DOHH2 (cell line): ENCODE data around the gene LRSAM1.

Source experiments
- H3F3A ChIP-seq: fragments of 200-600 bp; sonication (generic), shearing (Covaris generic); 2 replicates; pipeline ENCODE4 v1.6.0; 2016; ENCODE audit warnings: antibody characterized with exemption, mild to moderate bottlenecking; ENCODE audit not compliant: control insufficient read depth, insufficient read depth
- H3K27ac ChIP-seq: fragments of 200-600 bp; sonication (generic); 2 replicates; pipeline ENCODE4 v1.5.1; 2014; ENCODE audit warnings: low read depth, mild to moderate bottlenecking, low read length, moderate library complexity
- H3K27me3 ChIP-seq: fragments of 200-600 bp; sonication (generic); 2 replicates; pipeline ENCODE4 v1.6.1; 2014; ENCODE audit warnings: mild to moderate bottlenecking, low read length, mixed read lengths; ENCODE audit not compliant: control insufficient read depth
- H3K36me3 ChIP-seq: fragments of 200-600 bp; sonication (generic); 2 replicates; pipeline ENCODE4 v1.6.1; 2014; ENCODE audit warnings: mild to moderate bottlenecking, low read length, moderate library complexity, mixed read lengths; ENCODE audit not compliant: control insufficient read depth
- H3K4me1 ChIP-seq: fragments of 200-600 bp; sonication (generic); 2 replicates; pipeline ENCODE4 v1.6.1; 2014; ENCODE audit warnings: mild to moderate bottlenecking, low read length, mixed read lengths; ENCODE audit not compliant: control insufficient read depth
- H3K4me2 ChIP-seq: fragments of 200-600 bp; sonication (generic); 2 replicates; pipeline ENCODE4 v1.6.0; 2014; ENCODE audit warnings: mild to moderate bottlenecking, low read length, moderate library complexity
- H3K4me3 ChIP-seq: fragments of 200-600 bp; sonication (generic); 2 replicates; pipeline ENCODE4 v1.5.1; 2014; ENCODE audit warnings: mild to moderate bottlenecking, low read length, mixed read lengths
- H3K79me2 ChIP-seq: fragments of 200-600 bp; sonication (generic); 2 replicates; pipeline ENCODE4 v1.6.1; 2014; ENCODE audit warnings: mild to moderate bottlenecking, low read length, mixed read lengths; ENCODE audit not compliant: control insufficient read depth
- H3K9me2 ChIP-seq: fragments of 200-600 bp; sonication (generic); replicated peaks from 2 replicates; pipeline ENCODE4 v1.6.1; 2014; ENCODE audit warnings: mild to moderate bottlenecking, low read length, mixed read lengths; ENCODE audit not compliant: control insufficient read depth
- H3K9me3 ChIP-seq: fragments of 200-600 bp; sonication (generic); 2 replicates; pipeline ENCODE4 v1.6.1; 2014; ENCODE audit warnings: antibody characterized with exemption, low read length, mixed read lengths; ENCODE audit not compliant: control insufficient read depth, insufficient read depth
- H4K20me1 ChIP-seq: fragments of 200-600 bp; sonication (generic); 2 replicates; pipeline ENCODE4 v1.6.0; 2014; ENCODE audit warnings: low read depth, mild to moderate bottlenecking, antibody characterized with exemption, low read length, moderate library complexity; ENCODE audit not compliant: control insufficient read depth, insufficient read depth
- CTCF ChIP-seq: fragments of 200-600 bp; sonication (generic); IDR thresholded peaks from one replicate; pipeline ENCODE4 v1.5.1; 2014; ENCODE audit warnings: antibody characterized with exemption, mild to moderate bottlenecking, low read depth, low read length; ENCODE audit not compliant: poor library complexity, severe bottlenecking
- EZH2phosphoT487 ChIP-seq: fragments of 200-600 bp; sonication (generic); IDR thresholded peaks from 2 replicates; pipeline ENCODE4 v1.6.1; 2017; ENCODE audit warnings: borderline replicate concordance, mild to moderate bottlenecking, antibody characterized with exemption, low read length, moderate library complexity, mixed read lengths

LRSAM1 gene

DNA sequence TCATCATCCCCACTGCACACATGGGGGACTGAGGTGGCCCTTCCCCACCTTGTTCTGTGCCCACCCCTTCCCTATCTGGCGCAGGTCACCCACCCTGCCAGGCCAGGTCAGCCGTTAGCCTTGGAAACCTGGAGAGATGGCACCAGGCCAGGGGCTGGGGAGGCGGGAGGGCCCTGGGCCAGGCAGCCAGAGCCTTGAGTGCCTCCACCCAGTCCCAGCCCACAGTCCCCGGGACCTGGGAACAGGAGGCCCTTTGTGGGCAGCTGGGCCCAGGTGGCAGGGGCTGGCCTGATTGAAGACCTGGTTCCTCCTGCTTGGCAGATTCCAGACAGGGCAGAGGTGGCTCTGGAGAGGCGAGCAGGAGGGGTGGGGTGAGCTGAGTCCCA, 70.6 kb downstream of the LRSAM1 start:
- Histone ChIP-seq H3K9me2 (no peaks in the 10 kb centered on the region), H3K36me3 (no peaks in the 10 kb centered on the region), H3F3A (no peaks in the 10 kb centered on the region), H3K27me3 (no peaks in the 10 kb centered on the region), H3K4me1 (peaks cover 5% of the 10 kb centered on the region; the same call in 1 of the 2 replicates), H3K27ac (no peak overlapping the region), H3K4me3 (no peak overlapping the region), H3K79me2 (no peaks in the 10 kb centered on the region), H3K9me3 (peaks cover 46% of the 10 kb centered on the region), H3K4me2 (no peak overlapping the region), H4K20me1 (no peaks in the 10 kb centered on the region)
- TF ChIP-seq EZH2phosphoT487 = no peak
- no peak for TF ChIP-seq CTCF

- no peaks in the 10 kb centered on the region for H3K27me3 ChIP-seq
- H3K79me2 ChIP-seq = no peaks in the 10 kb centered on the region
- H3K4me1 ChIP-seq = peaks cover 5% of the 10 kb centered on the region; the same call in 1 of the 2 replicates
- no peak overlapping the region for H3K4me2 ChIP-seq
- no peak overlapping the region for H3K27ac ChIP-seq
- no peaks in the 10 kb centered on the region for H4K20me1 ChIP-seq
- no peaks in the 10 kb centered on the region for H3K9me2 ChIP-seq
- TF ChIP-seq EZH2phosphoT487 (no peak), CTCF (no peak)
- no peaks in the 10 kb centered on the region for H3K36me3 ChIP-seq
- H3F3A ChIP-seq = no peaks in the 10 kb centered on the region
- no peak overlapping the region for H3K4me3 ChIP-seq
- peaks cover 47% of the 10 kb centered on the region for H3K9me3 ChIP-seq
Observed at GRCh38 chr9:127522727-127523126, 71.4 kb downstream of the LRSAM1 start.

- no peak overlapping the region for H3K4me2 ChIP-seq
- no peaks in the 10 kb centered on the region for H3F3A ChIP-seq
- H3K36me3 ChIP-seq = no peaks in the 10 kb centered on the region
- peaks cover under 1% of the 10 kb centered on the region; the same call in 1 of the 2 replicates for H3K4me1 ChIP-seq
- H3K27me3 ChIP-seq = no peaks in the 10 kb centered on the region
- H3K4me3 ChIP-seq = no peak overlapping the region
- no peaks in the 10 kb centered on the region for H3K79me2 ChIP-seq
- no peaks in the 10 kb centered on the region for H4K20me1 ChIP-seq
- no peaks in the 10 kb centered on the region for H3K9me2 ChIP-seq
- no peak for TF ChIP-seq EZH2phosphoT487
- TF ChIP-seq CTCF = peak; percentile 63
- peaks cover 47% of the 10 kb centered on the region for H3K9me3 ChIP-seq
- H3K27ac ChIP-seq = no peak overlapping the region
Observed at GRCh38 chr9:127523312-127523851, 72.1 kb downstream of the LRSAM1 start.
